Right renal pelvis (tissue), 4 donors: ENCODE measurements around the gene ATP11C. TPM values are rescaled to one million over a fixed set of nuclear protein-coding genes. Genes with fewer than 3 reads are reported as not detected.
"Not testable (repeated sequence)": the region's sequence is repeated elsewhere in the genome, so short reads cannot be mapped to it uniquely, and the experiment has no call there.

Source experiments
- DNase-seq, 4 donors: peaks; one replicate each; pipeline ENCODE4 v3.0.0-alpha.2; 2013; ENCODE audit warnings: low read depth in 4 of 4, low spot score in 3 of 4, missing footprints in 1 of 4
- polyA plus RNA-seq, 4 donors: library from polyadenylated mRNA; unstranded; fragments of 120-200 nt; gene quantifications; one replicate each; pipeline ENCODE4 v1.2.1, GENCODE V29; 2013; ENCODE audit not compliant: insufficient read length in 4 of 4

The ATP11C gene
- 10 to 100 TPM; 37.0 to 45.6 (median 41.3) TPM for polyA plus RNA-seq

DNA sequence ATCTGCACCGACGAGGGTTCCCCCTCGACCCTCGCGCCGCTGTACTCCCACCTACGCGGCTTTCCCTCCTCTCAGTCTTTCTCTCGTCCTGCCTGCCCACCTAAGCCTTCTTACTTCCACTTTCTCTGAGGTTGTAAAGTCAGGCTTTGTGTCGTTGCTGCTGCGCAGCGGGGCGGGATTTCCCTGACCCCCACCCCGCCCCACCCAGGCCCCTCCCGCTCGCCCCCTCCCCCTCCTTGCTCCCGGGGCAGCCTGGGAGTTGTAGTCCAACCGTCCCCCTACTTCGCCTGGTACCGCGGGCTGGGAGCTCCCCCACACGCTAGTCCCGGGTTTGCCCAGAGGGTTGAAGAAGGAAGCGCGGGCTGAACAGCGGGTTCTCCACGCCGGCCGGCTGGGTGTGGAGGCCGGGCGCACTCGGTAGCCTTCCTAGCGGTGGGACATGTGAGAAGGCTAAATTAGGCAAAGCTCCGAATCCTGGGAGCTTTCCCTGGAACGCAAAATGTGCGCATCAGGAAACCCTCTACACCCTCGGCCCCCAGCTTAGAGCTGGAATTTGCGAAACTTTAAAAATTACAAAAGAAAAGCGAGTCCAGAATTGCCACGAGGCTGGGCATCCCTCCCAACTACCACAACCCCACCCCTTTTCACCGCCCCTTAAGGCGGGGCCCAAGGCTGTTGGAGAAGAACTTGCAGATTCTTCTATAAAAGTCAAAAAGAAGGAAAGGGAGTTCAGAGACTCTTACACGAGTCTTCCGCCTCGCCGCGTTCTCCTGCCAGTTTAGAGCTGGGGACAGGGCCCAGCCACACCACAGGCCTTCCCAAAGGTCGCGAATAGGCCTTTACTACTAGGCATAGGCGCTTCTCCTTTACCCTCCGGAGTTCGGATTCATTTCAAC, at the start of gene ATP11C:
TSS of gene ATP11C (minus strand) at position 153 of the 896 bp plus-strand sequence. CDS start 1,011 bp downstream, outside the sequence.
- DNase-seq: peak; percentile 53 to 66 (median 62)

DNA sequence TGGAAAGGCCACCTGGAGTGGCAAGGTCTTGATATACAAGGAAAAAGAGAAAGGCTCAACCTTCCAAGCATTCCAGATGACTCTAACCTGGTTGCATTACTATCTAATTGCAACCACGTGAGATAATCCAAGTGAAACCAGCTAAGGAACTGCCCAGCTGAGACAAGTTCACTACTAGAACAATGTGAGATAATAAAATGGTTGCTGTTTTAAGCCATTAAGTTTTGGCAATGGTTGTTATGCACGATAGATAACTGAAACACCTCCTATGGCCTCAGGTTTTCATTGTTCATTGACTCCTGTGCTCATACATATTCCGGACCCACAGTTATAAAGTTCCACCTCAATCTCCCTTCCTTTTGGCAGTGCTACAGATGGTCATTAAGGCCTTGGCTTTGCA, 41.6 kb upstream of the ATP11C start:
- DNase-seq: no peak

DNA sequence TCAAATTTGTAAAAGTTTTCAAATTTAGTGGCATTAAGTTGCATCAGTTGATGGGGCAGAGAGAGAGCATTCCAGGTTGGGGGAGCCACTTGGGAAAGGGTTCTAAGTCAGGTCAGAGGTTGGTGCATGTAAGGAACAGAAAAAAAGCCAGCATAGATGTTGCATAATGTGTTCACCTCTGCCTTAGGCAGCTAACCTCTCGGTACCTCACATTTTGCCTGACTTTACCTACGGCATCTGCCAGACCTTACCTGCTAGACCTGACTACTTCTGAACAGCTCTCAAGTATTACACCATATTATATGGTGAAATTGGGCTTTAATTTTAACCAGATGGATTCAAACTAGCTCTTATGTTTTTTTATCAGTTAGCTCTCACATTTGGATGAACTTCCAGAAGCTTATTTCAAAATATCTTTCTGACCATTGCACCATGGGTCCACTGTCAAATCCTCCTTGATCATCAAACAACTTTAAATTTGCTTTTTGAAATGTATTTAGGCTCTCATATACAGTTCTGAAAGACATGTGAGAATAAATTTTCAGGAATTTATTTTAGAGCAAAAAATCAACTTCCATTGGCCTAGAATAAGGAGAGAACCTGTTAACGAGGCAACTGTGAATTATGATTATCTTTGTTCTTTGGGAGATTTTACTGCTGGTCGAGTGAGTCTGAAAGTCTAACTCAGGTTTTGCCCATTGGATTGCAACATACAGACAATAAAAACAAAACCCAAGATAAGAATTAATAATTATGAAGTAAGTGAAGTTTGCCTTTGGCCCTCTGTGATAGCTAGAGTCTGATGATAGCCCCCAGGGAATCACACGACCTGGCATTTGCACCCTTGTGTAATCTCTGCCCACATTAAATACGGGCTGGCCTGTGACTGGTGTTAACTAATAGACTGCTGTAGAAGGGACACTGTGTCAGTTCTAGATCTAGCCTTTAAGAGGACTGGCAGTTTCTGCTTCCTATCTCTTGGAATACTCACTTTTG, 40.1 kb upstream of the ATP11C start:
- no peak for DNase-seq

DNA sequence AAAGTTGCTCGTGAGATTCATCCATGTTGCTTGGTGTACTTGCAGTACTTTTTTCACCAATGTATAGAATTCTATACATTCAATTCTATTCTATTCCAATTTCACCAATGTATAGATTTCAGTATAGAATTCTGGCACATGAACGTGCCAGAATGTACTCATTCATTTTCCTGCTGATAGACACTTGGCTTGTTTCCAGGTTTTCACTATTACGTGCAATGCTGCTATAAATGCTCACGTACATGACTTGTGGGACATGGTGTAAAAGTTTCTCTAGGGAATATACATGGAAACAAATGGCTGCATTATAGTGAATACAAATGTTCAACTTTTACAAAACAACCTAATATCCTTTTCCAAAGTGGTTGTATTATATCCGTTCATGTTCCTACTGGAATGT, 39.3 kb upstream of the ATP11C start:
- DNase-seq: no peak

DNA sequence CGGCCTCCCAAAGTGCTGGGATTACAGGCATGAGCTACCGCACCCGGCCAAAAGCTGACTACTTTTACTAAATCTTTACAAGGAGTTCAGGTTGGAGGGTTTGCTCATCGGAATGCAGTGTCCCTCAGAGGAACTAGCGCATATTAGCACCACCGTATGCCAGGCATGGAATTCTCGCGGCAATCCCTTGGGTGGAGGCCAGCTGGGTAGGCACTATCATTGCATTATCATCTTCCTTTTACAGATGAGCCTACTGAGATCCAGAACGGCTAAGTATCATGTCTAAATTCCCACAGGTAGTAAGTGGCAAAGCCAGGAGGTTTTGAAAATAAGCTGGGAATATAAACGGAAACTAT, 38.5 kb upstream of the ATP11C start:
- no peak for DNase-seq

DNA sequence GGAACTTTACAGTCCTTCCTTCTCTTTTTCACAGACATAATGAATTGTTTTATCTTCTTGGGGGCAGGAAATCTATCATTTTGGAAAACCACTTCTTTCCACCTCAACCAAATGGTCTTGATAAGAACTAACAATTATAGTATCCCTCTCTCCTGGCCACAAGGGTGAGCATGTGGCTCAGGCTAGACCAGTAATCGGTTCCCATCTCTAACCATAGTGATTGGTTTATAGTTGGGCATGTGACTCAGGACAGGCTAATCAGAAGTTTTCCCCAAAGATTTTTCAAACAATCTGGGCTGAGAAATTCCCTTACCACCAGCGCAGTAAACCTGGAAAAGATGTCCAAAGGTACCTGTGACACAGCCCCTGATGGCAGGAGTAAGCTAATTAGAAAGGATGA, 36.4 kb upstream of the ATP11C start:
- no peak for DNase-seq

DNA sequence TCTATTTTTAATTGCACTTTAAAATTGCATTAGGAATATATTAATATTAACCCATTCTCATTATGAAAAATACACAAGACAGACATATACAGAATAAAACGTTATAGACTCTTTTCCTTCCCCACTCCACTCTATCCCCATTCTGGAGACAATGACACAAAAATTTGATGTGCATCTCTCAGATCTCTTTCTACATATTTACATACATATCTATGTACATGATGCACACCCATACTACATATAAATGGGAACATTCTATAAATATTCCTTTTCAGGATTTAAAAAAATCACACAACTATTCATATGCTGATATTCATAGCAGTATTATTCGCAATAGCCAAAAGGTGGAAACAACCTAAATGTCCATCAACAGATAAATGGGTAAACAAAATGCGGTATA, 34.9 kb upstream of the ATP11C start:
- no peak for DNase-seq

DNA sequence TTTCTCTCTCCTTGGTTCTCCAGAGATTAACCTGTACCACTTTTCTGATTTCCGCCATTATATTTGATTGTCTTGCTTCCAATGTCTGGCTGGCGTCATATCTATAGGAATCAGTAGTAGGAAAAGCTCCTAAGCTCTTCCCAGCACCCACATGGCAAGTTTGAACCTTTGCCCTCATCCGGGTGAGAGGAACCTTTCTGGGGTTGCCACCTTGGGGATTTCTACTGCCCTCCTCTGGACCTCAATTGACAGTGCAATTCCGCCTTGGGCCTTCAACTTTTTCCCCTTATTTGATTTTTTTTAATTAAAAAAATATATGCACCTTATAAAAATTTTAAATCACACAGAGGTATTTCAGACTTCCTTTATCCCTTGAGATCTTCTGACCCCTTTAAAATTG, 34.4 kb upstream of the ATP11C start:
- no peak for DNase-seq

DNA sequence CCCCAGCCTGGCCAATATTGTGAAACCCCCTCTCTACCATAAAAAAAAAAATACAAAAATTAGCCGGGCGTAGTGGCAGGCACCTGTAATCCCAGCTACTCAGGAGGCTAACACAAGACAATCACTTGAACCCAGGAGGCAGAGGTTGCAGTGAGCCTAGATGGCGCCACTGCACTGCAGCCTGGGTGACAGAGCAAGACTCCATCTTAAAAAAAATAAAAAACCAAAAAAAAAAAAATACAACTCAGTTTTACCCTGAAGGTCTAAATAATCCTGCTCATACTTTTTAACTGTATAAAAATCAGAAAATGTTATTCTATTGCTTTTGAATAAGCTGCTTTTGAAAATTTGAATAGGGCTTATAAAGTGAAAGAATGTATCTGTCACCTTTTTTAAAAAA, 33.3 kb upstream of the ATP11C start:
- DNase-seq: not testable (repeated sequence)

DNA sequence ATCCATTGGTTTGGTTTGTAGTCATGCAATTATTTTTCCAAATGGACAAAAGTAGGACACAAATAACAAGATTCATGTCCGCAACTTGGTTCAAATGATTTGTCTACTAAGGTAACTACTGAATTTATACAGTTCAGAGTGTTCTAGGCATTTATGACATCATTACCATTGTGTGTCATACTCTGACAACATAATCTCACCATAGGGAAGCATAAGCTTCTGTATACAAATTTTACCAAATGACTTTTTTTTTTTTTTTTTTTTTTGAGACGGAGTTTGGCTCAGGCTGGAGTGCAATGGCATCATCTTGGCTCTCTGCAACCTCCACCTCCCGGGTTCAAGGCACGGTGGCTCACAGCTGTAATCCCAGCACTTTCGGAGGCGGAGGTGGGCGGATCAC, 32.6 kb upstream of the ATP11C start, which contains the start of gene CXorf66:
TSS of gene CXorf66 (minus strand) at position 101 of the 400 bp plus-strand sequence. CDS start at position 76, 25 bp downstream.
- DNase-seq: no peak

DNA sequence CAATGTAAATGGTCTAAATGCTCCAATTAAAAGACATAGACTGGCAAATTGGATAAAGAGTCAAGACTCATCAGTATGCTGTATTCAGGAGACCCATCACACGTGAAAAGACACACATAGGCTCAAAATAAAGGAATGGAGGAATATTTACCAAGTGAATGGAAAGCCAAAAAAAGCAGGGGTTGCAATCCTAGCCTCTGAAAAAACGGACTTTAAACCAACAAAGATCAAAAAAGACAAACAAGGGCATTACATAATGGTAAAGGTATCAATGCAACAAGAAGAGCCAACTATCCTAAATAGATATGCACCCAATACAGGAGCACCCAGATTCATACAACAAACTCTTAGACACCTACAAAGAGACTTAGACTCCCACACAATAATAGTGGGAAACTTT, 28.2 kb upstream of the ATP11C start:
- not testable (repeated sequence) for DNase-seq

DNA sequence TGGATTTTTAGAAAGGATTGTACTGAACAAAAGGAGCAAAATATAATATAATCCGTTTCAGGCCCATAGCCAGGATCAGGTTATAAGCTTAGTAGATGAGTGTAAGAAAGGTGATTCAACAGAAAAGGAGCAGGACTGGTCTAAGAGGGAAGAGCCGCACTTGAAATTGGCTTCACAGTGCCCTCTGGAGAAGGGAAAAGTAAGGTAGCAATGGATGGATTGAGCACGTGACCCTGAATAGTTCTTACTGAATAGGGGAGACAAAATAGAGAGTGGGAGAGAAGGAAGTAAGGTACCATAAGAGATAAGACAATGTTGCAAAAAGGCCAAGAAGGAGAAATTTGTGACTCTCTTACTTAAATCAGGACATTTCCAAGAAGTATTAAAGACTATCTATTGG, 16.9 kb upstream of the ATP11C start:
- no peak for DNase-seq

DNA sequence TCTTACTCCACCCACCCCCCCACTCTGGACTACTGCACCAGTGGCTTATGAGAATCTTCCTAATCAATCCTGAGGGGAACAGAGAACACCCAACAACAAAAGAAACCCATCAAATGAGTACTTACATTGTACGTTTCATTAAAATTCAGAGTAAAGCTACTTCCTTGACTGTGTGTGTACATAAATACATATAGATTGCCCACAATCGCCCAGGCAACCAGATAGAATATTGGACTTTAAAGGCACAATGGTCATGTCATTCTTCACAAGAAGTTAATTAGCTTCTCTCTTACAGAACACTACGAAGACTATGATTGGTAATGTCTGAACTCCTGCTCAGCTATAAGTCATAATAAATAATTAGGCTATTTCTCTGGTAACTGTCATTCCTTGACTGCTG, 12.2 kb upstream of the ATP11C start:
- DNase-seq: no peak

DNA sequence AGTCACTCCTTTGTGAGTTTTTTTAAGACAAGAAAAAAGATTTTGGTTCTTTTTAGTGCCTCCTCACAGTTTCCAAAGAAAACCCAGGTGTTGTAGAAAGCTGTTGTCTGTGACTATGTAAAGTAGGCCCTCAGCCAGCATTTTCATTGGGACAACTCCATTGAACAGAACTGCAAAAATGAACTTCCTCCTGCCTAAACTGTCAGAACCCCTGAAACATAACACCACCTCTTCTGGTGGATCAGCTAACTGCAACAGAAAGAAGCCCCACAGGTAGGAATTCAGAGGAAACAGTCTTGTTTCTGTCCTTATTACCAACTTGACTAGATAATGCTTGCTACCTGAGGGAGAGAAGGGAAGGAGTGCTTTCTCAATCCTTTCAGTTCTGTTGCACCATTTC, 3.4 kb upstream of the ATP11C start:
- no peak for DNase-seq

DNA sequence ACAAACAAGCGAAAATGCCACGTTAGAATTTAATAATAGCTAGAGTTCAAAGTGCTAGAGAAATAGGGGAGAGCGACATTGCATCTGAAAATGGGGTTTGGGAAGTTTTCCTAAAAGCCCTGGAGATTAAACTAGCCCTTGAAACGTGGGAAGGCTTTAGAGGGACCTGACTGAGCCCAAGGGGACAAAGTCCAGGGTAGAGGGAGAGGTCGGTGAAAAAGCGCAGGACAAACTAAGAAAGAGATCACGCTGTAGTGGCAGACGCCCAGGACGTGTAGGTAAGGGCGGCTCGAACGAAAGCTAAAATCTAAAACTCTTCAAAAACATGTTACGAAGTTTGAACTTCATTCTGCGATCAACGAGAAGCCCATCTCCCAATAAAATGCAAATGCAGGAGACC, 1.1 kb upstream of the ATP11C start:
- DNase-seq: no peak

DNA sequence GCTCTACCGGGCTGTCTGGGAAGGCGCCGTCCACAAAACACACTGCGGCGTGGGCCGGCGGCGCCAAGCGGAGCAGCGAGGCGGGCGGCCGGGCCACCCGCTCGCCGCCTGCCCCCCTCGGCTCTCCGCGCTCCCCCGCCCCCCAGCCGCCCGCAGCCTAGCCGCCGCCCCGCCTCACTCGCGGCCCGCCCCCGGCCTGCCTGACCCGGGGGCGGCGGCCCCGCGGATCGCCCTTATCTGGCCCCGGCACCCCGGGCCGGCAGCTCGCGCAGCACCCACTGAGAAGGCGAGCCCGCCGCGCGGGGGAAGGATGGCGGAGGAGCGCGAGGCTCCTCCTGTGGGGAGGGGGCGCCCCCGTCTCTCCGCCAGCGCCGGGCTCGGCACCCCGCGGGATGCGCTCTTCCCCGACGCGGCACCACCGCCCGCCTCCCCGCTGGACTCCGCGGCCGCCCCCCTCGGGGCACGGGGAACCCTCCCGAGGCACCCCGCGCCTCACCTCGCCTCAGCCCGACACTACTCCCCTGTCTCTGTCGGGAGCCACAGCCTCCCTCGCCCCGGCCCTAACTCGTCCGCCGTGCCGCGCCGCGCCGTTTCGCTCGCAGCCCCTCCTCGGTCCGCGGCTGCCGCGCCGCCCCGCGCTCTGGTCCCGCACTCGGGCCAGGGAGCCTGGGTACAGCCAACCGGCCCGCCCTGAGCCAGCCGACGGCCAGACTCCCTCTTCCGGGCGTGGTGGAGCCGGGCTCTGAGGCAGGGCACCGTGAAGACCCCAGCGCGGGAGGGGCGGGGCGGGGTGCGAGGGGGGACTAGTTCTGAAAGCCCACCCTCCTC, 566 bp downstream of the ATP11C start:
- DNase-seq: peak in 2 of 4 donors; percentile 4 to 20

DNA sequence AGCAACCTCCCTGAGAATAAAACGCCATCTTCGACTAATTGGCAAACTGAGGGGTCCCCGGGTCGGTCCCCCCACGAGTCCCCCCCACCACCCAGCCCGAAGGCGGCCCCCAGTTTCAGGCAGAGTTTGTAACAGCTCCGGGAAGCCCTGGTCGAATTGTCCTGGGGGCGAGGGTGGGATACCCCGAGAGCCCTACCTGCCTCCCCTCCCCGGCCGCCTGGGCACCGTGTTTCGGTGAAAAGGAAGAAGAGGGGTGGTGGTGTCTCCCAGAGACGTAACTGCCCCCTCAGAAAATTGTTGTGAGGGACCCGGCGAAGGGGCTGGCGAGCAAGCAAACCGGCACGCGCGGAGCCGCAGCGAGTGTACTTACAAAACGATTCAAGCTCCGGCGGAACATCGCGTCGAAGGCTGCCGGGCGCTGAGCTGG, 1.2 kb downstream of the ATP11C start:
- peak in 1 of 4 donors; percentile 4 for DNase-seq

DNA sequence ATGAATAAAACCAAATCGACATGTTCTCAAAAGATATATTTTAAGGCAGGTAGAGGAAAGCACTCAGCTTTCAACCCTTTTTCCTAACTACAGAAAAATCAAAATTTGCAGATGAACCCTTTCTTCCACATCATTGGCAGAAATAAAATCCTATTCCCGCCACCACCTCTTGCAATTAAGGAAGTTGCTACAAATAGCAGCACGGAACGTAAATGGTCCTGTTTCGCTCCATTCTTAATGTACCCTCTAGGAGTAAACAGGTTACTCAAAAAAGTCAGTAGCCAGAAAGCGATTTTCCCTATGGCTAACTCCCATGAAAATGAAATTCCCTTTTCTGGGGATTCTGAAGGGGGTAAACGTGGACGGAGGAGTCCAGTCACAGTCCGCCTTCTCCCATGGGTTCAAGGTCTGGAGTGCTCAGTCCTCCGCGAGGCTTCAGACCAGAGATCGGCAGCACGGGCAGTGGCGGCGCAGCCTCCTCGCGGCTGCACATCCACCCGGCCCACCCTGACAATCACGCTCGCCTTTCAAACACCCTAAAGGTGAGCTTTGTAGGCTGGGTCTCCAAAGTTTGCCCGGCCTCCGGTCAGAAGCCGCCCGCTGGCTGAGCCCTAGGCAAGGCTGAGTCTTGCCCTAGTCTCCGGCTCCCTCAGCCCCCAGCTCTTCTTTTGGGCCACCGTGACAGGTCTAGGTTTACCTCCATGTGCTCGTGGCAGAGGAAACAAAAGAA, 1.8 kb downstream of the ATP11C start:
- DNase-seq: no peak

DNA sequence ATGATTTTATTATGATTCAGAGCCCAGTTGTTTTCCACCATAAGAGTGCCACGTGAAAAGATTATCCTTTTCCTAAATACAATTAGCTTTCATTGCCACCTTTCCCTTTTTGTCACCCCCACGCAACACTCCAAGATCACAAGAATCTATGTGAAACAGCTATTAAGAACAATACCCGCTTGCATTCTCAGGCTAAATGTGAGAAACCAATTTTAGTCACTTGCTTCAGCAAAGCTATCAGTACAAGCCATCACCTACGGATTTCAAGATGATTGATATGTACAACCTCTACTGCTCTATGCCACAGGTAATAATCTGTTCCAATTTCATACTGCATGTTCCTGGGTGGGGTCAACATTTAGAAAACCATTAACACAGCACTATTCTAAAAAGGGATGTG, 2.5 kb downstream of the ATP11C start:
- no peak for DNase-seq

DNA sequence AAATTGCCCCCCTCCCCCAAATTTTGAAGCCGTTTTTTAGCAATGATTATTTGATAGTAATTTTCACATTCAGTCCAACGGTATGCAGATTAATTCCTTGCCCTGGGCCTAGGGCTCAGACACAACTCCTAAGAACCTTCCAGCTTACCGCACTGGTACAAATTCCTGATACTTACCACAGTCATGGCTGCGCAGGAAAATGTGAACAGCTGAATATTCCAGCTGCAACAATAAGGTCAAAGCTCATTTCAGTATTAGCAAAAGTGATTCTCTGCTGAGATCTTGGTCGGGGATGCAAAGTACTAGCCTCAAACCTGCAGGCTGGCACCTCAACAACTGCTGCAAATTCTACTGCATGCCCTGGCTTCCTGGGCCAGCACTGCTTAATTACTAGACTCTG, 3.0 kb downstream of the ATP11C start:
- DNase-seq: no peak
